Fibroblast of lung (primary cell): ENCODE data around the gene GNA12.
A peak's percentile ranks its signal among the peaks of the same experiment; 100 is the strongest.

Source experiments
- CTCF ChIP-seq, 2 donors: IDR thresholded peaks in 1 of 2; conservative IDR thresholded peaks in 1 of 2; 1 replicate in 1 of 2; 2 replicates in 1 of 2; pipeline ENCODE4 v1.5.1; 2011 to 2012; ENCODE audit warnings: low read length in 2 of 2, control low read depth in 1 of 2, inconsistent platforms in 1 of 2, low read depth in 1 of 2, mild to moderate bottlenecking in 1 of 2
- EZH2 ChIP-seq: IDR thresholded peaks from 2 replicates; pipeline ENCODE4 v1.5.1; 2012; ENCODE audit warnings: low read length, control low read depth, mild to moderate bottlenecking; ENCODE audit errors: missing control alignments

GRCh38 chr7:2709553-2710285, 134.4 kb downstream of the GNA12 start:
- TF ChIP-seq EZH2: no peak
- TF ChIP-seq CTCF (conservative IDR thresholded peaks at IDR 0.05 in 1 of 2, IDR thresholded peaks at IDR 0.05 in 1 of 2; ENCODE audit: low read depth in 1 of 2, low read length in 2 of 2): peak; percentile 54 to 85
